Measurements from ENCODE around the gene COL11A1. TPM values are rescaled to one million over a fixed set of nuclear protein-coding genes. Genes with fewer than 3 reads are reported as not detected.

The COL11A1 gene
- total and polyA plus RNA-seq, 8 donors = 0.21 to 89.1 (median 56.3) TPM

DNA sequence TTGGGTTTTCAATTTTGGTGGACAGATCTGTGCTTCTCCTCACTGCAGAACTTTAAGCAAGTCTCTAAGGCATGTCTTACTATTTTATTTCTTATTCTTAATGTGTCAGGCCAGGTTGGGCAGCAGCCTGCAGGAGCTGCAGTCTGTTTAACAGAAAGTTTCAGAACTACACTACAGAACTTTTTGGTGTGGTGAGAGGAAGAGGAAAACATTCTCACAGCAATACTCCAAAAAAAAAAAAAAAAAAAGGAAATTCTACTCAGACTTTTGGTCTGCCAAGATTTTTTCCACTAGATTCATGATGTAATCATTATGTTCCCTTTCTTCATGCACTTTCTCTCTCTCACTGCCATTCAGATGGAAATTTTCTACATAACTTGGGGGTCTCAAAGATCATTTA is 255.2 kb downstream of the COL11A1 start:
- DNase-seq (peak in 1 of 4 donors; percentile 0), ATAC-seq (no peak)
- intact Hi-C loops (cut with DNase I) = no loop called here
- Histone ChIP-seq H3K27ac (no peak overlapping the region), H3K9me3 (peaks cover 0 to 19% of the 10 kb centered on the region in 2 donors), H3K36me3 (no peaks in the 10 kb centered on the region), H3K4me1 (no peaks in the 10 kb centered on the region), H3K27me3 (no peaks in the 10 kb centered on the region), H3K4me3 (no peak overlapping the region)
- TF ChIP-seq, protein P1, sequence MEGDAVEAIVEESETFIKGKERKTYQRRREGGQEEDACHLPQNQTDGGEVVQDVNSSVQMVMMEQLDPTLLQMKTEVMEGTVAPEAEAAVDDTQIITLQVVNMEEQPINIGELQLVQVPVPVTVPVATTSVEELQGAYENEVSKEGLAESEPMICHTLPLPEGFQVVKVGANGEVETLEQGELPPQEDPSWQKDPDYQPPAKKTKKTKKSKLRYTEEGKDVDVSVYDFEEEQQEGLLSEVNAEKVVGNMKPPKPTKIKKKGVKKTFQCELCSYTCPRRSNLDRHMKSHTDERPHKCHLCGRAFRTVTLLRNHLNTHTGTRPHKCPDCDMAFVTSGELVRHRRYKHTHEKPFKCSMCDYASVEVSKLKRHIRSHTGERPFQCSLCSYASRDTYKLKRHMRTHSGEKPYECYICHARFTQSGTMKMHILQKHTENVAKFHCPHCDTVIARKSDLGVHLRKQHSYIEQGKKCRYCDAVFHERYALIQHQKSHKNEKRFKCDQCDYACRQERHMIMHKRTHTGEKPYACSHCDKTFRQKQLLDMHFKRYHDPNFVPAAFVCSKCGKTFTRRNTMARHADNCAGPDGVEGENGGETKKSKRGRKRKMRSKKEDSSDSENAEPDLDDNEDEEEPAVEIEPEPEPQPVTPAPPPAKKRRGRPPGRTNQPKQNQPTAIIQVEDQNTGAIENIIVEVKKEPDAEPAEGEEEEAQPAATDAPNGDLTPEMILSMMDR (IDR thresholded peaks at IDR 0.05) = no peak

DNA sequence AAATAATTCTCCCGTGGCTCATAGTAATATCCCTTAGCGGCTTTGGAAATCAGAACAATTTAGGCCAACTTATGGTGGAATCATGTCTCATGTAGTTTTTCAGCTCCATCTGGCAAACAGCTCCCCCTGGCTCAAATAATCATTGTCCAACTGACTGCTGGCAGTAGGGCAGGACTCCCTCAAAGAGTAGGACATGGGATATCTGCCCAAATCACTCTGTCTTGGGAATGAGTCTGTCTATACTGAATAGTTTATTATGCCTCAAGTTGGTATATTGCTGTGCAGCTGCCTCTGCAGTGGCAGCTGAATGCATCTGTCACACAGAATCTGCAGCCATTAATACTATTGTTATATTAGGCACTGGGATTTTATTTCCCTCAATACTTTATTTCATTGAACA is 255.7 kb downstream of the COL11A1 start:
- Histone ChIP-seq H3K36me3 (no peaks in the 10 kb centered on the region), H3K4me1 (no peaks in the 10 kb centered on the region), H3K4me3 (no peak overlapping the region), H3K9me3 (peaks cover 0 to 19% of the 10 kb centered on the region in 2 donors), H3K27me3 (no peaks in the 10 kb centered on the region), H3K27ac (no peak overlapping the region)
- no peak for DNase-seq
- intact Hi-C loops (cut with DNase I) = no loop called here
- no peak for ATAC-seq
- TF ChIP-seq, protein P1 (IDR thresholded peaks at IDR 0.05) = no peak

DNA sequence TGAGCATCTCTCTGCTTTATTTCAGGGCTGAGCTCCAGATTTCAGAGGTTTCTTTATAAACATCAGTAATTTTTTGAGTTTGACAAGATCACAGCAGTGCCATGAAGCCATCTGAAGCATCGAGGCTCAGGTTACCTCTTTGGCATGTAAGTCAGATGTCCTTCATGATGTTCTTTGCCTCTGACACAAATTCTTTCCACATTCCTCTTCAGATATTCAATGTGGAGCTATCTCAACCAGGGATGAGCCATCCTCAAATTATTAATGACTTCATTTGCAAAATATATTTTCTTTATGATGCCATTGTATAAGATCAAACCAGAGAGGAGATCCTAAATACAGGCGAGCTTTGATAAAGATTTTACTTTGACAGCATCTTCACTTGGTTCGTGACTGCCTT is 256.7 kb downstream of the COL11A1 start:
- H3K4me3 ChIP-seq = no peak overlapping the region
- TF ChIP-seq, protein P1 (IDR thresholded peaks at IDR 0.05) = no peak
- DNase-seq (no peak), ATAC-seq (no peak)
- H3K4me1 ChIP-seq = no peaks in the 10 kb centered on the region
- H3K27ac ChIP-seq = no peak overlapping the region
- no peaks in the 10 kb centered on the region for H3K27me3 ChIP-seq
- H3K9me3 ChIP-seq = peaks cover 0 to 26% of the 10 kb centered on the region in 2 donors
- no peaks in the 10 kb centered on the region for H3K36me3 ChIP-seq
- intact Hi-C loops (cut with DNase I) = no loop called here

DNA sequence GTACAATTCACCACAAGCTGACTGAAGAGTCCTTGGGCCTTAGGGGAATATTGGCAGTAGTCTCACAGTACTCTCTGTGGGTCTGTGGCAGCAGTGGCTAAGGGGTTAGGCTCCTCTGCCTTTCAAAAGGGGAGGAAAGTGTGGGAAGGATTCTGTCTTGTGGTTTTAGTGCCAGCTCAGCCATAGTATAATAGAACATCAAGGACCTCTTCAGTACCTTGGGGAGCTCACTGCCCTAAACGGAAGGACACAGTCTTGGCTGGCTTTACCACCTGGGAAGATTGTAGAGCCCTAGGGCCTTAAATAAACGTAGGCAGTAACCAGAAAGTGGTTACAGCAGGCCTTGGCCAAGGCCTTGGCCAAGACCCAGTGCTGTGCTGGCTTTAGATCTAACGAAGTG is 265.7 kb downstream of the COL11A1 start:
- intact Hi-C loops (cut with DNase I) = no loop called here
- TF ChIP-seq, protein P1 (IDR thresholded peaks at IDR 0.05) = no peak
- ATAC-seq (no peak), DNase-seq (no peak)
- no peaks in the 10 kb centered on the region for H3K4me1 ChIP-seq
- H3K36me3 ChIP-seq = no peaks in the 10 kb centered on the region
- no peak overlapping the region for H3K27ac ChIP-seq
- H3K9me3 ChIP-seq = peaks cover 0 to 8% of the 10 kb centered on the region in 2 donors
- H3K4me3 ChIP-seq = no peak overlapping the region
- H3K27me3 ChIP-seq = no peaks in the 10 kb centered on the region

DNA sequence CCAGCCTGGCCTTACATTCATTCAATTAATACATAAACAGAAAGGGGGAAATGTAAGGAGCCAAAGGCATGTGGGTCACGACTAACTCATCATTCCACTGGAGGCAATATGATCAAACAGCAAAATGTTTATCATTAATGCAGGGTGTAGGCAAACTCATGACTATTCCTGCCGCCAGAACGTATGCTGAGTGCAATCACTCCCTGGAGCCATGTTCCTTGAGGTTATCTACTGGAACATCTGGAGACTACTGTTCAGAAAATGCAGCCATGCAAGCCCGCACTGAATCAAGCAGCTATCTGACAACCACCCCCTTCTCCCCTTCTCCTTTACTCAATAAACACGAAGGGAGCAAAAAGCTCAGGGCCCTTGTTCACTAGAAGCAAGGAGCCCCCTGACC is 267.6 kb downstream of the COL11A1 start:
- Histone ChIP-seq H3K36me3 (no peaks in the 10 kb centered on the region), H3K27ac (no peak overlapping the region), H3K9me3 (peaks cover 0 to 2% of the 10 kb centered on the region in 2 donors), H3K4me1 (no peaks in the 10 kb centered on the region), H3K4me3 (no peak overlapping the region), H3K27me3 (no peaks in the 10 kb centered on the region)
- TF ChIP-seq, protein P1 (IDR thresholded peaks at IDR 0.05) = no peak
- intact Hi-C loops (cut with DNase I) = no loop called here
- no peak for DNase-seq
- ATAC-seq = no peak
